ENCODE data around the gene ITGB6. TPM values are rescaled to one million over a fixed set of nuclear protein-coding genes. Genes with fewer than 3 reads are reported as not detected.

The ITGB6 gene
- total and polyA plus RNA-seq, 2 donors from 2014 or later: 13.4 to 302 TPM

- peaks cover 9 to 16% (median 11%) of the 10 kb centered on the region in 3 donors for H3K4me1 ChIP-seq (ENCODE audit: control insufficient read depth in 2 of 3, insufficient read depth in 2 of 3, low read depth in 1 of 3, low read length in 3 of 3)
- H3K27ac ChIP-seq (ENCODE audit: low read depth in 2 of 2, low read length in 2 of 2): no peak overlapping the region
- intact Hi-C loops (cut with DNase I): no loop called here
- no peaks in the 10 kb centered on the region for H3K36me3 ChIP-seq (ENCODE audit: control insufficient read depth in 2 of 3, insufficient read depth in 3 of 3, low read length in 3 of 3)
- no peaks in the 10 kb centered on the region for H3K9me3 ChIP-seq (ENCODE audit: control insufficient read depth in 2 of 3, insufficient read depth in 1 of 3, low read length in 3 of 3)
- FAIRE-seq: no peak
- DNase-seq: no peak
- H3K27me3 ChIP-seq (ENCODE audit: control insufficient read depth, insufficient read depth, low read length): no peaks in the 10 kb centered on the region
- TF ChIP-seq, protein P1, sequence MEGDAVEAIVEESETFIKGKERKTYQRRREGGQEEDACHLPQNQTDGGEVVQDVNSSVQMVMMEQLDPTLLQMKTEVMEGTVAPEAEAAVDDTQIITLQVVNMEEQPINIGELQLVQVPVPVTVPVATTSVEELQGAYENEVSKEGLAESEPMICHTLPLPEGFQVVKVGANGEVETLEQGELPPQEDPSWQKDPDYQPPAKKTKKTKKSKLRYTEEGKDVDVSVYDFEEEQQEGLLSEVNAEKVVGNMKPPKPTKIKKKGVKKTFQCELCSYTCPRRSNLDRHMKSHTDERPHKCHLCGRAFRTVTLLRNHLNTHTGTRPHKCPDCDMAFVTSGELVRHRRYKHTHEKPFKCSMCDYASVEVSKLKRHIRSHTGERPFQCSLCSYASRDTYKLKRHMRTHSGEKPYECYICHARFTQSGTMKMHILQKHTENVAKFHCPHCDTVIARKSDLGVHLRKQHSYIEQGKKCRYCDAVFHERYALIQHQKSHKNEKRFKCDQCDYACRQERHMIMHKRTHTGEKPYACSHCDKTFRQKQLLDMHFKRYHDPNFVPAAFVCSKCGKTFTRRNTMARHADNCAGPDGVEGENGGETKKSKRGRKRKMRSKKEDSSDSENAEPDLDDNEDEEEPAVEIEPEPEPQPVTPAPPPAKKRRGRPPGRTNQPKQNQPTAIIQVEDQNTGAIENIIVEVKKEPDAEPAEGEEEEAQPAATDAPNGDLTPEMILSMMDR (IDR thresholded peaks at IDR 0.05; ENCODE audit: borderline replicate concordance, extremely low read depth, insufficient read depth): no peak
- H3K4me3 ChIP-seq (ENCODE audit: low read length in 3 of 3): no peak overlapping the region
- H3K9ac ChIP-seq (ENCODE audit: low read length in 3 of 3): no peak overlapping the region
Measured at GRCh38 chr2:160167089-160167740, 32.9 kb downstream of the ITGB6 start.

DNA sequence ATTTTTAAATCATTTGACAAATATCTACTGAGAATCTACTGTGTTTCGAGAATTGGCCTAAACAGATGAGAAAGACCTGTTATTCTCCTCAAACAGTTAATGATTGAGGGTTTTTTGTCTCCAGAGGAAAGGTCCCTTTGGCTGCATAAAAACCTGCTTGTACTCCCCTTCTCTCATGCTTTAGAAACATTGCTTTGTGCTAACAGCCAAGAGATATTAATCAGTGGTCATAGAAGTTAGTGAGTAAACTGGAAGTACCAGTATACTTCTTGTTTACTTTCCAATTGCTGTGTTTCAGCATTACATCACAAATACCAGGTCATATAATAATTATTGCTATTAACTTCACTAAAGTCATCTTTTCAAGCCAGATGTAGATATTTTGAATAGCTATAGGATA, 34.1 kb downstream of the ITGB6 start:
- TF ChIP-seq, protein P1 (IDR thresholded peaks at IDR 0.05; ENCODE audit: borderline replicate concordance, extremely low read depth, insufficient read depth): no peak
- intact Hi-C loops (cut with DNase I): no loop called here
- no peak overlapping the region for H3K9ac ChIP-seq (ENCODE audit: low read length in 3 of 3)
- H3K27me3 ChIP-seq (ENCODE audit: control insufficient read depth, insufficient read depth, low read length): no peaks in the 10 kb centered on the region
- FAIRE-seq (no peak), DNase-seq (peak in 2 of 5 donors; percentile 48 to 55)
- peak overlapping the region in 1 of 2 donors; percentile 58 for H3K27ac ChIP-seq (ENCODE audit: low read depth in 2 of 2, low read length in 2 of 2)
- peaks cover 9 to 16% (median 11%) of the 10 kb centered on the region in 3 donors for H3K4me1 ChIP-seq (ENCODE audit: control insufficient read depth in 2 of 3, insufficient read depth in 2 of 3, low read depth in 1 of 3, low read length in 3 of 3)
- H3K36me3 ChIP-seq (ENCODE audit: control insufficient read depth in 2 of 3, insufficient read depth in 3 of 3, low read length in 3 of 3): no peaks in the 10 kb centered on the region
- no peak overlapping the region for H3K4me3 ChIP-seq (ENCODE audit: low read length in 3 of 3)
- no peaks in the 10 kb centered on the region for H3K9me3 ChIP-seq (ENCODE audit: control insufficient read depth in 2 of 3, insufficient read depth in 1 of 3, low read length in 3 of 3)

GRCh38 chr2:160165081-160165480, 35.0 kb downstream of the ITGB6 start:
- Histone ChIP-seq H3K4me1 (ENCODE audit: control insufficient read depth in 2 of 3, insufficient read depth in 2 of 3, low read depth in 1 of 3, low read length in 3 of 3) (peaks cover 9 to 14% (median 11%) of the 10 kb centered on the region in 3 donors), H3K36me3 (ENCODE audit: control insufficient read depth in 2 of 3, insufficient read depth in 3 of 3, low read length in 3 of 3) (no peaks in the 10 kb centered on the region), H3K9me3 (ENCODE audit: control insufficient read depth in 2 of 3, insufficient read depth in 1 of 3, low read length in 3 of 3) (no peaks in the 10 kb centered on the region), H3K27ac (ENCODE audit: low read depth in 2 of 2, low read length in 2 of 2) (peak overlapping the region; percentile 35 to 58), H3K9ac (ENCODE audit: low read length in 3 of 3) (no peak overlapping the region), H3K4me3 (ENCODE audit: low read length in 3 of 3) (no peak overlapping the region), H3K27me3 (ENCODE audit: control insufficient read depth, insufficient read depth, low read length) (no peaks in the 10 kb centered on the region)
- TF ChIP-seq, protein P1 (IDR thresholded peaks at IDR 0.05; ENCODE audit: borderline replicate concordance, extremely low read depth, insufficient read depth): no peak
- DNase-seq: peak in 1 of 5 donors; percentile 52
- intact Hi-C loops (cut with DNase I): no loop called here
- FAIRE-seq: no peak

Measured in kidney (tissue), 14 donors.